Colonic mucosa (tissue), 4 donors: ENCODE measurements around the gene RTL10. TPM values are rescaled to one million over a fixed set of nuclear protein-coding genes. Genes with fewer than 3 reads are reported as not detected.

Source experiments
- DNase-seq: peaks from one replicate; pipeline ENCODE4 v3.0.0-alpha.2; 2020
- H3K27ac ChIP-seq: fragments of 200-600 bp; one replicate; pipeline ENCODE4 v1.8.0; 2021
- H3K27me3 ChIP-seq: fragments of 200-600 bp; one replicate; pipeline ENCODE4 v1.8.0; 2021
- H3K36me3 ChIP-seq: fragments of 200-600 bp; one replicate; pipeline ENCODE4 v1.8.0; 2021
- H3K4me1 ChIP-seq: fragments of 200-600 bp; one replicate; pipeline ENCODE4 v1.8.0; 2021; ENCODE audit warnings: mild to moderate bottlenecking
- H3K4me3 ChIP-seq: fragments of 200-600 bp; one replicate; pipeline ENCODE4 v1.8.0; 2021
- H3K9ac ChIP-seq, 2 donors: one replicate each; pipeline ENCODE4 v1.7.0; 2013; ENCODE audit warnings: control low read depth in 2 of 2, low read depth in 2 of 2, low read length in 2 of 2
- H3K9me3 ChIP-seq: fragments of 200-600 bp; one replicate; pipeline ENCODE4 v1.8.0; 2021
- CTCF ChIP-seq: fragments of 200-600 bp; IDR thresholded peaks from one replicate; pipeline ENCODE4 v1.8.0; 2022; ENCODE audit warnings: antibody characterized with exemption, mild to moderate bottlenecking
- intact Hi-C: fragments of 100-400 bp; cut with DNase I; formaldehyde crosslinking; loops from one replicate; pipeline ENCODE4 v1.14.1; 2022
- total RNA-seq, 2 donors: library from RNA; stranded (reverse); fragmentation: NEBNext Ultra II Directional in 1 of 2; extraction: Animal tissue kit (Norgen Biotek cat#: 25700) in 1 of 2; gene quantifications; one replicate each; pipeline ENCODE4 v1.2.1, GENCODE V29; 2021
- donor health status: healthy.
- donor health status: DM: no; HTN: no; CAD: no.
- donor health status: DM: no; HTN: no; CAD: no.

The RTL10 gene
- total RNA-seq, 2 donors from 2014 or later: 9.7 to 14.1 TPM

GRCh38 chr22:19901577-19902244 is 47.0 kb upstream of the RTL10 start:
- intact Hi-C loops: no loop called here
- H3K4me3 ChIP-seq: no peak overlapping the region
- no peak overlapping the region for H3K9ac ChIP-seq
- no peak for DNase-seq
- H3K9me3 ChIP-seq: no peaks in the 10 kb centered on the region
- H3K36me3 ChIP-seq: no peaks in the 10 kb centered on the region
- no peaks in the 10 kb centered on the region for H3K4me1 ChIP-seq
- no peak overlapping the region for H3K27ac ChIP-seq
- TF ChIP-seq CTCF: no peak
- no peaks in the 10 kb centered on the region for H3K27me3 ChIP-seq

- H3K4me1 ChIP-seq: no peaks in the 10 kb centered on the region
- no peak overlapping the region for H3K9ac ChIP-seq
- no peaks in the 10 kb centered on the region for H3K9me3 ChIP-seq
- H3K27ac ChIP-seq: no peak overlapping the region
- no peaks in the 10 kb centered on the region for H3K27me3 ChIP-seq
- no peak overlapping the region for H3K4me3 ChIP-seq
- intact Hi-C loops: no loop called here
- TF ChIP-seq CTCF: no peak
- H3K36me3 ChIP-seq: no peaks in the 10 kb centered on the region
- peak; percentile 80 for DNase-seq
Measured at GRCh38 chr22:19900707-19901436, 46.2 kb upstream of the RTL10 start.

- Histone ChIP-seq H3K27ac (no peak overlapping the region), H3K9ac (no peak overlapping the region), H3K36me3 (no peaks in the 10 kb centered on the region), H3K4me3 (no peak overlapping the region), H3K4me1 (no peaks in the 10 kb centered on the region), H3K9me3 (no peaks in the 10 kb centered on the region), H3K27me3 (no peaks in the 10 kb centered on the region)
- intact Hi-C loops: no loop called here
- no peak for DNase-seq
- TF ChIP-seq CTCF: no peak
Measured at GRCh38 chr22:19898831-19899567, 44.3 kb upstream of the RTL10 start.

GRCh38 chr22:19898145-19898544 is 43.5 kb upstream of the RTL10 start:
- no peak for TF ChIP-seq CTCF
- Histone ChIP-seq H3K9ac (no peak overlapping the region), H3K4me3 (no peak overlapping the region), H3K27ac (no peak overlapping the region), H3K36me3 (no peaks in the 10 kb centered on the region), H3K27me3 (no peaks in the 10 kb centered on the region), H3K4me1 (no peaks in the 10 kb centered on the region), H3K9me3 (no peaks in the 10 kb centered on the region)
- no peak for DNase-seq
- intact Hi-C loops: no loop called here

- H3K4me3 ChIP-seq: no peak overlapping the region
- no peaks in the 10 kb centered on the region for H3K9me3 ChIP-seq
- H3K27ac ChIP-seq: no peak overlapping the region
- no peak overlapping the region for H3K9ac ChIP-seq
- no peaks in the 10 kb centered on the region for H3K4me1 ChIP-seq
- DNase-seq: no peak
- no peaks in the 10 kb centered on the region for H3K27me3 ChIP-seq
- intact Hi-C loops: no loop called here
- no peaks in the 10 kb centered on the region for H3K36me3 ChIP-seq
- no peak for TF ChIP-seq CTCF
Measured at GRCh38 chr22:19897726-19898125, 43.1 kb upstream of the RTL10 start.
